GM06990 (cell line): ENCODE measurements around the gene BAIAP2.

Source experiments
- DNase-seq: peaks from one replicate; pipeline ENCODE4 v3.0.0-alpha.2; 2011; ENCODE audit not compliant: insufficient read length; ENCODE audit errors: extremely low read depth
- H3K27me3 ChIP-seq: replicated peaks from 2 replicates; pipeline ENCODE4 v1.6.0; 2011; ENCODE audit warnings: low read length; ENCODE audit not compliant: control insufficient read depth, insufficient read depth
- H3K36me3 ChIP-seq: 2 replicates; pipeline ENCODE4 v1.5.1; 2011; ENCODE audit warnings: low read length; ENCODE audit not compliant: control insufficient read depth, insufficient read depth
- H3K4me3 ChIP-seq: replicated peaks from 2 replicates; pipeline ENCODE4 v1.5.1; 2011; ENCODE audit warnings: low read depth, mild to moderate bottlenecking, control low read depth, low read length
- CTCF ChIP-seq: IDR thresholded peaks from 2 replicates; pipeline ENCODE4 v1.5.1; 2011; ENCODE audit warnings: low read length, control low read depth, mild to moderate bottlenecking, inconsistent platforms; ENCODE audit not compliant: insufficient read depth, poor library complexity, severe bottlenecking

BAIAP2 gene

GRCh38 chr17:81049973-81050551 is 15.1 kb downstream of the BAIAP2 start:
- no peak for TF ChIP-seq CTCF
- no peaks in the 10 kb centered on the region for H3K36me3 ChIP-seq
- no peaks in the 10 kb centered on the region; the same call in 1 of the 2 replicates for H3K27me3 ChIP-seq
- no peak overlapping the region for H3K4me3 ChIP-seq
- DNase-seq, result peak; percentile 32

GRCh38 chr17:81050645-81051625 is 16.0 kb downstream of the BAIAP2 start:
- no peak overlapping the region for H3K4me3 ChIP-seq
- no peaks in the 10 kb centered on the region for H3K36me3 ChIP-seq
- TF ChIP-seq CTCF, result no peak
- no peak for DNase-seq
- no peaks in the 10 kb centered on the region; the same call in 1 of the 2 replicates for H3K27me3 ChIP-seq

- no peaks in the 10 kb centered on the region; the same call in 1 of the 2 replicates for H3K27me3 ChIP-seq
- no peaks in the 10 kb centered on the region for H3K36me3 ChIP-seq
- DNase-seq, result no peak
- no peak overlapping the region for H3K4me3 ChIP-seq
- no peak for TF ChIP-seq CTCF
These were observed 17.4 kb downstream of the BAIAP2 start for GRCh38 chr17:81052199-81052997.

- no peak for TF ChIP-seq CTCF
- Histone ChIP-seq H3K27me3 (no peaks in the 10 kb centered on the region; the same call in 1 of the 2 replicates), H3K36me3 (no peaks in the 10 kb centered on the region), H3K4me3 (no peak overlapping the region)
- DNase-seq, result no peak
These were observed 18.4 kb downstream of the BAIAP2 start for GRCh38 chr17:81053041-81053970.

- H3K36me3 ChIP-seq, result no peaks in the 10 kb centered on the region
- H3K4me3 ChIP-seq, result no peak overlapping the region
- H3K27me3 ChIP-seq, result no peaks in the 10 kb centered on the region; the same call in 1 of the 2 replicates
- TF ChIP-seq CTCF, result no peak
- no peak for DNase-seq
These were observed 19.4 kb downstream of the BAIAP2 start for GRCh38 chr17:81054308-81054707.
